ENCODE measurements around the gene MAGEB3.
"Not testable (repeated sequence)": the region's sequence is repeated elsewhere in the genome, so short reads cannot be mapped to it uniquely, and the experiment has no call there.

Gene MAGEB3, protein sequence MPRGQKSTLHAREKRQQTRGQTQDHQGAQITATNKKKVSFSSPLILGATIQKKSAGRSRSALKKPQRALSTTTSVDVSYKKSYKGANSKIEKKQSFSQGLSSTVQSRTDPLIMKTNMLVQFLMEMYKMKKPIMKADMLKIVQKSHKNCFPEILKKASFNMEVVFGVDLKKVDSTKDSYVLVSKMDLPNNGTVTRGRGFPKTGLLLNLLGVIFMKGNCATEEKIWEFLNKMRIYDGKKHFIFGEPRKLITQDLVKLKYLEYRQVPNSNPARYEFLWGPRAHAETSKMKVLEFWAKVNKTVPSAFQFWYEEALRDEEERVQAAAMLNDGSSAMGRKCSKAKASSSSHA

DNA sequence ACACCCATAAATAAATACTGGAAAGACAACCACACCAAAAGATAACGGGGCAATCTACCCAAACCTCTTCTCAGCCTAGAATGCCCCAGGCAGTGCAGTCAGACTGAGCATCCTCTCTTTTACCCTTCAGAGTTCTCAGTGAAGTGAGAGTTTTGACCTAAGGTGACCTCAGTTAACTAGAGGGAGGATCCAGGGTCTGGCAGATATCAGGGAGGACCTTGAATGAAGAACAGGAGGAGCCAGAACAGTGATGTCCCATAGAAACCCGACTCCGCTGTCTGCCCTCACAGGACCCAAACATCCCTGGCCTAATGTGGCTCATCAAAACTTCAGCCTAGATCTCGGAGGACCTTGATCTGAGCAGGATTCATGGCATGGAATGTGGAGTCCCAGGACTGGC lies at the start of gene MAGEB3:
MAGEB3 (plus strand) TSS at position 263 of the 400 bp plus-strand sequence. CDS start 5,268 bp downstream, outside the sequence.
- in situ Hi-C loops (cut with HindIII; ENCODE audit: low sequenced_read_pairs), result no loop called here

DNA sequence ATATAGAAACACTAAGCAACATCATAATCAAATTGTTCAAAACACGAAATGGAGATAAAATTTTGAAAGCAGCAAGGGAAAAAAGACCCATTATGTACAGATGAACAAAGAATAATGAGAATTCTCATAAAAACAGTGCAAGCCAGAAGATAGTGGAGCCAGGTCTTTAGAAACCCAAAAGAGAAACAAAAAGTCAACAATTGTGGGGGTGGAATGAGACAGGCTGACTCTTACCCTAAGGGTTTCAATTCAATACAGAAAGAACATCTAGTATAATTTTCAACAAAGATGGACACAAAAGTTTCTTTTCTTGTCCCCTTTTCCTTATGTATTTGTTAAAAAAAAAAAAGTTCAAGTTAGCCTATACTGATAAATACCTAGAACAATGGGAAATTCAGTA lies 49.1 kb upstream of the MAGEB3 start:
- in situ Hi-C loops (cut with HindIII; ENCODE audit: low sequenced_read_pairs), result no loop called here

DNA sequence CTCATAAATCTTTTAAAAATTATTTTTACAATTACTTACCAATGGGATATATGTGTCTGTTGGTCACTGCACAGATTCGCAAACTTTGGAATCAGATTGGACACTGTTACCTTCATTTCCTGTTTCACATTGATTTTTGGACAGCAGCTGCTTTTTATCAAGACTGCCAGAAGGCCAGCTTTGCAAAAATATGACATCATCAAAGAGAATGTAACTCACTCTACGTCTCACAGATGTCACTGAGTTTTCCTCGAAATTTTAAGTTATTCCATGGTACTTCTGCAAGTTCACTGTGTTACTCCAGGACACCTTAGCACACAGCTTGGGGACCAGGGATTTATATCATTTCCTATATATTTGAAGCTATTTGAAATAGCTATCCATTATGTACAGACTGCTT lies 46.9 kb upstream of the MAGEB3 start:
- in situ Hi-C loops (cut with HindIII; ENCODE audit: low sequenced_read_pairs), result no loop called here

DNA sequence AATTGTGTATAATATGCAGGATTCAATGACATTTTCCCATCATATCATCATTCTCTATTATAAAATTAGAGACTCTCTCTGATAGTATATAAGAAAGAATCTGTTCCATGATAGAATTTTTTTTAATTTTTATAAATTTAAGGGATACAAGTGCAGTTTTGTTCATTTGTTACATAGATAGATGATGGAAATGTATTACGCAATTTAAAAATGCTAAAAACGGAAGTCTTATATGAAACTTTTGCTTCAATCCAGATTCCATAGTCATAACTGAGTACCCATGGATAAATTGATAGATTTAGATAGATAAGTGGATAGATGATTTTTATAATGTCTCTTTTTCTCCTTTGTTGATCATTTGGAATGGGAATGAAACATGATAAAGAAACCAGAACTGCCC lies 40.0 kb upstream of the MAGEB3 start:
- in situ Hi-C loops (cut with HindIII; ENCODE audit: low sequenced_read_pairs), result no loop called here

DNA sequence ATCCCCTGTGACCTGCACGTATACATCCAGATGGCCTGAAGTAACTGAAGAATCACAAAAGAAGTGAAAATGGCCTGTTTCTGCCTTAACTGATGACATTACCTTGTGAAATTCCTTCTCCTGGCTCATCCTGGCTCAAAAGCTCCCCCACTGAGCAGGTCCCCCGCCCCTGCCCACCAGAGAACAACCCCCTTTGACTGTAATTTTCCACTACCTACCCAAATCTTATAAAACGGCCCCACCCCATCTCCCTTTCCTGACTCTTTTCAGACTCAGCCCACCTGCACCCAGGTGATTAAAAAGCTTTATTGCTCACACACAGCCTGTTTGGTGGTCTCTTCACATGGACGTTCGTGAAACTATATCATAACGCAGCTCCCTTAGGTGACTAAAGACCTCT lies 36.5 kb upstream of the MAGEB3 start:
- in situ Hi-C loops (cut with HindIII; ENCODE audit: low sequenced_read_pairs), result not testable (repeated sequence)

DNA sequence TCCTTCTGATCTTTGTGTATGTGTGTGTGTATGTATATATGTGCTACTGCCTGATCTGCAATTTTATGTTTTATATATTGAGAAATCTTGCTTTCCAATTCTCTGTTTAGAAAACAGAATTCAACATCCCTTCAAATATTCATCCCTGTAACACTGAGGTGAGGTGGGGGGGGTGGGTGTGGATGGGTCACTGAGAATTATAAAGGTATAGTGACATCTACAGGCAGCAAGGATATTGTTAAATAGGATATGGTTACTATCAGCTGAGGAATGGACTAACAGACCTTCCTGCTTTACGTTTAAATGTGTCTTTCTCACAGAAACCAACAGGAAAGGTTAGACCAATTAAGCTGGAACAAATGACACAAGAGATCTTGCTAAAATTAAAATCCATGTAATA lies 34.1 kb upstream of the MAGEB3 start:
- in situ Hi-C loops (cut with HindIII; ENCODE audit: low sequenced_read_pairs), result no loop called here

DNA sequence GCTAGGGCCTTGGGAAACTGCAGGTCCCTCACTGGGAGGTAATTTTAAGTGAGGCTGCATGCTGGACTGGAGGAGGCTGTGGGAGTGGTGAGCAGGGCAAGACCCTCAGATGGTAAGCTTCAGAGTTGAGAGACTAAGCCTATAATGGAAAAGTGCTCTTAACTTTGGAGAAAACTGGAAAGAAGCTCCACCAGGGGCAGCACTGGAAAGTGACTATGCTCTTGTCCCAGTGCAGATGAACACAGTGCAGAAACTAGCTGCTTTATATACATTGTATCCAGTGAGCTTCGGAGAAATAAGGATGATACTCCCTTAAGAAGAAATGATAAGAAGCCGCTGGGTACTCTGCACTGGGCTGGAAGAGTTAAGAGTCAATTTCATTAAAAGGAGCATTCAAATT lies 18.3 kb upstream of the MAGEB3 start:
- in situ Hi-C loops (cut with HindIII; ENCODE audit: low sequenced_read_pairs), result no loop called here

DNA sequence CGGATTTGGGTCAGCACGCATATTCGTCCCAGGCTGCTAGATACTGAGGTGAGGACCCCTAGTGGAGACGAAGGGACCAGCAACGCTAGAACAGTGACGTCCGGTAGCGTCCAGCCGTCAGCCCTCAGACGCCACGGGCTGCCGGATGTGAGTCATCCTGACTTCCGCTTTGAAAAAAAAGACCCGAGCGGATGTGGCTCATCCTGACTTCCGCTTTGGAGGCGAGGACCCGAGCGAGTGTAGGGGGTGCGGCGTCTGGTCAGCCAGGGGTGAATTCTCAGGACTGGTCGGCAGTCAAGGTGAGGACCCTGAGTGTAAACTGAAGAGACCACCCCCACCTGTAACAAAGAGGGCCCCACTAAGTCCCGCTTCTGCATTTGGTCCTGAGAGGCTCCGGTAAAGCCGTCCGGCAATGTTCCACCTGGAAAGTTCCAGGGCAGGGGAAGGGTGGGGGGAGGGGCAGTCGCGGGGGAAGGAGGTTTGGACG lies 15.1 kb upstream of the MAGEB3 start, which contains the start of gene MAGEB2:
MAGEB2 (plus strand) TSS at position 207 of the 487 bp plus-strand sequence. CDS start 3,018 bp downstream, outside the sequence.
- in situ Hi-C loops (cut with HindIII; ENCODE audit: low sequenced_read_pairs), result no loop called here

DNA sequence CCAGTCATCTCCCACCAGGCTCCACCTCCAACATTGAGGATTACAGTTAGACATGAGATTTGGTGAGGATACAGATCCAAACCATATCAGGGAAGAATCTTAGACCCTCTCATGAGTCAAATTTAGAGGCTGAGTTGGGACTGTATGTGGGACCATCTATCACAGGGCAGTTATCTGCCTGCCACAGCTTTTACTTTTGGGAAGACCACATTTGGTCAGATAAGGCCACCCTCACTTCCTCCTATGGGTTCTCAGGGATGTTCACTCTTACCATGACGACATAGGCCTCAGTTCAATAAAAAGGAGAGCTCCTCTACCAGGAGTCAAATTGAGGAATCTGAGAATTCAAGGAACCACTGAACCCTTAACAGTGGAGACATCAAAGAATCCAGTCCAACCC lies 13.0 kb upstream of the MAGEB3 start:
- in situ Hi-C loops (cut with HindIII; ENCODE audit: low sequenced_read_pairs), result no loop called here

DNA sequence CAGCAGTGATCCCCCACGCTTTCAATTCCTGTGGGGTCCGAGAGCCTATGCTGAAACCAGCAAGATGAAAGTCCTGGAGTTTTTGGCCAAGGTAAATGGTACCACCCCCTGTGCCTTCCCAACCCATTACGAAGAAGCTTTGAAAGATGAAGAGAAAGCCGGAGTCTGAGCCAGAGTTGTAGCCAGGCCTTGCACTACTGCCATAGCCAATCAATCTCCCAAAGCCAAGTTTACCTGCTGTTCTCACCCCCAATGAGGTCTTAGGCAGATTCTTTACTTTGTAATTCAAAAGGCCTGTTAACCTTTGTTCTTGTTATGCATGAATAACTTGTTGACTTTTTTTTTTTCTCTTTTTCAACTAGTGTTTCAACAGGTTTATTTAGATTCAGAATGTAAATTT lies 11.1 kb upstream of the MAGEB3 start:
- in situ Hi-C loops (cut with HindIII; ENCODE audit: low sequenced_read_pairs), result no loop called here

DNA sequence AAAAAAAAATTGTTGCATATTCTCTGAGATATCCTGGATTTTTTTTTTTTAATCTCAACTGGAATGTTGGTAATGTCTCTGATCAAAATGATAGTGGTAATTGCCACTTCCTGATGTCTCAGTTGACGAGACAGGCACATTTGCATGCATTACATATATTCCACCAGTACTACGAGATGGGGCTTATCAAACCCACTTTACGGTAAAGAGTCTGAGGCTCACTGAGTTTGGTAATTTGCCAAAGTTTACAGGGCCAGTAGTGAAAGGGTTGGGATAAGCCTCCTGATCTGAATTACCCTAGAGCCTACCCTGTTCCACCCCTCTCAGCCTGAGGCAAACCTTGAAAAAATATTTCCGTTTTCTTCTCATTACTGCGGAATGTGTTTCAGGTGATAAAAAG lies 9.8 kb upstream of the MAGEB3 start:
- in situ Hi-C loops (cut with HindIII; ENCODE audit: low sequenced_read_pairs), result no loop called here

DNA sequence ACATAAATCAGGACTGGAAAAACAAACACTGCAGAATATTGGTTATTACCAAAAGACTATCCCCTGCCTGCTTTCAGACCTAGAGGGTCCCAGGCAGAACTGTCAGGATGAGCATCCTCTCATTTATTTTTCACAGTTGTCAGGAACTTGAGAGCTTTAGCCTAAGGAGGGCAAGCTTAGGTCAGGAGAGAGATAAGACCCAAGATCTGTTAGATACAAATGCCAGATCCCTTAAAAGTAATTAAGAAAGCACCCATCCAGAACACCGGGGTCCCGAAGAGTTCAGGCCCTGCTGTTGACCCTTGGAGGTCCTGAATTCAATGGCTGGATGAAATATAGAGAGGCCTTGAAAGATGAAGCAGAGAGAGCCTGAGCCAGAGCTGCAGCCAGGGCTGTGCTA lies 5.9 kb upstream of the MAGEB3 start:
- in situ Hi-C loops (cut with HindIII; ENCODE audit: low sequenced_read_pairs), result no loop called here

DNA sequence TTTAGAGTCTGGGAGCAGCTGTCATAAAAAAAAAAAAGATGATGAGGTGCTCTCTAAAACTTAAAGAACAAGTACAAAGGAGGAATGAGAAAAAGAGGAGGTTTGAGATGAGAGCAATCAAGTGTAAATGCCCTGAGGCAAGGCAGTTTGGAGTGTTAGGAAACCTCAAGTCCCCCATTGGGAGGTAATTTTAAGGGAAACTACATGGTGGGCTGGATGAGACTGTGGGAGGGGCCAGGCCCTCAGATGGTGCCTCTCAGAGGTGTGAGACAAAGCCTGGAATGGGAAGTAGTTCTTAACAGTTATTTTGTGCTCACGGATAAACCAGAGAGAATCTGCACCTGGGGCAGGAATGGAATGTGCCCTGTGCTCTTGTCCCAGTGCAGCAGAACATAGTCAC lies 1.9 kb upstream of the MAGEB3 start:
- in situ Hi-C loops (cut with HindIII; ENCODE audit: low sequenced_read_pairs), result no loop called here

DNA sequence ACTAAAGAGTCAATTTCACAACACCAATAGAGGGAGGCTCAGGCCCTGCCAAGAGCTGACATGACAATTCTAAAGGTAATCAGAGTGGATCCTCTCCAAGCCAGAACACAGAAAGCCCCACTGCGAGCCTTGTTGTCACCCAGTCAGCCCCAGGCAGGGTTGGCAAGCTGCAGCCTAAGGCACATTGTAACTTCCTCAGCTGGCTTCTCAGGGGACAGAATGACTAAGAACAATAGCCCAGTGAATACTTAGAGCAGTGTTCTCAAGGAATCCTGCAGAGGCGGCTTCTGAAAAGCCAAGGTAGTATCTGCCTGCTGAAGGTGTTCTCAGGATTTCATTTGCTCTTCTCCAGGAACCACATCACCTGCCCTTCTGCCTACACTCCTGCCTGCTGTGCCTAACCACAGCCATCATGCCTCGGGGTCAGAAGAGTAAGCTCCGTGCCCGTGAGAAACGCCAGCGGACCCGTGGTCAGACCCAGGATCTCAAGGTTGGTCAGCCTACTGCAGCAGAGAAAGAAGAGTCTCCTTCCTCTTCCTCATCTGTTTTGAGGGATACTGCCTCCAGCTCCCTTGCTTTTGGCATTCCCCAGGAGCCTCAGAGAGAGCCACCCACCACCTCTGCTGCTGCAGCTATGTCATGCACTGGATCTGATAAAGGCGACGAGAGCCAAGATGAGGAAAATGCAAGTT lies 11.4 kb downstream of the MAGEB3 start, which contains the start of gene MAGEB4:
MAGEB4 (plus strand) TSS at position 277 of the 692 bp plus-strand sequence; CDS start at position 413, 136 bp downstream.
- in situ Hi-C loops (cut with HindIII; ENCODE audit: low sequenced_read_pairs), result no loop called here

DNA sequence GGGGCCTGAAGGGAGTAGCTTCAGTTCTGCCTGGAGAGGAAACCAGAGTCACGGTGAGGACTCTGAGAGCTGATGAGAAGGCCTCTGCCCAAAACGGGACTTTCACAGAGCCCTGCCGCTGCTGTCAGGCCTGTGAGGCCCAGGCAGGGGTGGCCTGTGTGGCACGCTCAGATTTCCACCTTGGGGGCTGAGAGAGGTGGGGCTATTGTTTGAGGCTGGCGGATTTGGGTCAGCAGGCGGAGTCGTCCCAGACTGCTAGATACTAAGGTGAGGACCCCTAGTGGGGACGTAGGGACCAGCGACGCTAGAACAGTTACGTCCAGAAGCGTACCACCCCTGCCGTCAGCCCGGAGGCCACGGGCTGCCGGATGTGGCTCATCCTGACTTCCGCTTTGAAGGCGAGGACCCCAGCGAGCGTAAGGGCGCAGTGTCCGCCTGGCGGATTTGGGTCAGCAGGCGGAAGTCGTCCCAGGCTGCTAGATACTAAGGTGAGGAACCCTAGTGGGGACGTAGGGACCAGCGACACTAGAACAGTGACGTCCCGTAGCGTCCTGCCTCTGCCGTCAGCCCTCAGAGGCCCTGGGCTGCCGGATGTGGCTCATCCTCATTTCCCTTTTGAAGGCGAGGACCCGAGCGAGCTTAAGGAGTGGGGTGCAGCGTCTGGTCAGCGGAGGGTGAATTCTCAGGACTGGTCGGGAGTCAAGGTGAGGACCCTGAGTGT lies 16.5 kb downstream of the MAGEB3 start, which contains the start of gene MAGEB1:
MAGEB1 (plus strand) TSS at position 378 of the 721 bp plus-strand sequence. CDS start 3,348 bp downstream, outside the sequence.
- in situ Hi-C loops (cut with HindIII; ENCODE audit: low sequenced_read_pairs), result no loop called here

DNA sequence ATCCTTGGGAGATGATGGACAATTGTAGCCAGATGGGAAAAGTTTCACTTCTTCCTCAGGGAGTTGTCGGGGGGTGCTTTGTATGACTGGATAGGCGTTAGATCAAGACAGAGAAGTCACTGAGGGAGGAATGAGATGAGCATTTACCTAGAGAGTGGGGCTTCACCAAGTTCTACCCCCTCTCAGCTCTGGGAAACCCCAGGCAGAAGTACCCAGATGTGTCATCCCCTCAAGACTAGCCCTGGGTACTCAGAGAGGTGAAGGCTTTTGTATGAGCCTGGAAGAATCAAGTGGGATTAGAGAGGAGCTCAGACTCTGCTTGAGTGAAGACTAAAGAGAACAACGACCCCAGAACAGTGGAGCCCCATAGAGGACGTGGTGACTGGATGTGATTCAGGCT lies 18.4 kb downstream of the MAGEB3 start:
- in situ Hi-C loops (cut with HindIII; ENCODE audit: low sequenced_read_pairs), result no loop called here

DNA sequence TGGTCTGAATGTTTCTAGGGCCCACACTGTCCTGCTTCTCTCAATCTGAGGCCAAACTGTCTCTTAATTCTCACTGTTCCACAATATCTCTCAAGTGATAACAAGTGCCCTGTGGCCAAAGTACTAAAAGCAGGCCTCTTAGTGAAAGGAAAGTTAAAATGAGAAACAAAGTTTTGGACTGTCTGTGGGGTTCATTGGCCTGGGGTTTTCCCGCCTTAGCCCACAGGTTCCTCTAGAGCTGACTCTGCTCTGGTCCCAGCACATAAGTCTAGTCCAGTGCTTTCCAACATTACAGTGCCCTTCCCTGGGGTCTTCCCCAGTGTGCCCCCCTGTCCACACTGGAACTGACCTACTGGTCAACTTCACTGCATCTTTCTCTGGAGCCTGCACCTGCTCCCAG lies 22.8 kb downstream of the MAGEB3 start:
- in situ Hi-C loops (cut with HindIII; ENCODE audit: low sequenced_read_pairs), result no loop called here

DNA sequence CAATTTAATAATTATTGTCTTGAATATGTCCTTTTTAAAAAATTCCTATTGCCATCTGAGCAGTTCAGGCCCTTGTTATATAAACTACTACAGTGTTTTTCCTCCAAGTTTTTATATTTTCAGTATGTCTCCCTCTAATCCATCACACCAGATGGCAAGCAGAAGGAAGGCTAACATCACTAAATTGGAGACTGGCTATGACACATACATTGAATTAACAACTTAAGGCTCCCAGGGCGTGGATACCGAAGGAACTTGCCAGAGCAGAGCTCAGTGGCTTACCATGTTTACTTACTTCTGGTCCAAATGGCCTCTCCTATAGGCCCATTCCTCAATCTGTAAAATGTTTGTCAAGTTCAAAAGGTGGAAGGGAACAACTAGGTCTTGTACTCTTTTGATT lies 29.5 kb downstream of the MAGEB3 start:
- in situ Hi-C loops (cut with HindIII; ENCODE audit: low sequenced_read_pairs), result no loop called here

DNA sequence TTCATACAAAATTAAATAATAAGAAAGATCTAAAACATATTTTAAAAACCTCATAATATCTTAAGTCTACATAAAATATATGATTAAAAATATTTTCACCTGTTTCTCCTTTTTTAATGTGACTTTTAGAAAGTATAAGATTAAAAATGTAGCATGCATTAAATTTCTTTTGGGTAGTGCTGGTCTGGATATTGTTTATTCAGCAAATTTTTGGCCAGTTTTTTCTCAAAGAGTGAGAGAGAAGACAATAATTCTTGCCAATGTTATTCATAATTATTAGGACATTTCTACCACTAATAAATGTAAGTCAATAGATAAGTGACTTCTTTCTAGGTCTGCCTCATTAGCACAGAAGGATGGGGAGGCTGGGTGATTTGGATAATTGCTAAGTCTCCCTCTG lies 30.6 kb downstream of the MAGEB3 start:
- in situ Hi-C loops (cut with HindIII; ENCODE audit: low sequenced_read_pairs), result no loop called here

DNA sequence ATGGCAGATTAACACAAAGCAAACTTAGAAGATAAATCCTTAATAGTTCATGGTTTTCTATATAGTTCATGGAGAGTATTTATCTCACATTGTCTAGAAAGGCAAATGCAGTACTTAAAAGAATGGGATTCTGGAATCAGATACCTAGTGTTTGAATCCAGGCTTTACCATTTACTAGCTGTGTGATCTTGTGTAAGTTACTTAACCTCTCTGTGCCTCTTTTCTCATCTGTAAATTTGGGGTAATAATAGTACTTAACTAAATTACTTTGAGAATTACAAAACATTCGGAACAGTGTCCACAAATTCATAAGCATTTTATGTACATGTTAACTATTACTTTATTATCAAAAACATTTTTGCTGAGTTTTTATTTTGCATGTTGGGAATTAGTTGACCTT lies 32.3 kb downstream of the MAGEB3 start:
- in situ Hi-C loops (cut with HindIII; ENCODE audit: low sequenced_read_pairs), result no loop called here

DNA sequence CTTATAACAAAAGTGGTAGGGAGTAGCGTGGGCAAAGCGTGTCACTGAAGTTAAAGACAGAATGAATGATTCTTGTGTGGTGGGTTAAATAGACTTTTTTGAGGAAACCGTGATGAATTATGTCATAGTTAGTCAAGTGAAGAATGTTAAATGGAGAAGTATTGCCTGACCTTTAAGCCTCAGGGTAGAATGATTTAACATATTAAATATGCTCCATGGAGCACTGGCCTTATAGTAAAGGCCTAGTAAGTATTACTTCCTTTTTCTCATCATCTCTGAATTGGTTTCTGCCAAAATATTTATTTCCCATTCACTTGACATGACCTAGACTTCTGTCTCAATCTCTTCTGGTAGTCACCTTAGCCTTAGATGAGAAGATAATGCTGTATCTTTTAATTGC lies 40.2 kb downstream of the MAGEB3 start:
- in situ Hi-C loops (cut with HindIII; ENCODE audit: low sequenced_read_pairs), result no loop called here
